OCI-LY7 (cell line): ENCODE results near the gene ZBED4. TPM values are rescaled to one million over a fixed set of nuclear protein-coding genes. Genes with fewer than 3 reads are reported as not detected.

Experiments used
- BruUV-seq: library from RNA; stranded (reverse); fragments of 400-500 nt; replicated peaks from 2 replicates; lab custom pipeline; 2021; lab: Mats Ljungman, UMichigan
- CTCF ChIA-PET: fragments of 300-600 bp; sonication (Branson Sonifier 250); formaldehyde crosslinking; loops from one replicate; lab custom pipeline; 2022; ENCODE audit warnings: antibody characterized with exemption; ENCODE audit not compliant: unreplicated experiment; lab: Charles Lee
- POLR2A ChIA-PET: fragments of 300-600 bp; sonication (Branson Sonifier 250); formaldehyde crosslinking; loops from one replicate; lab custom pipeline; 2022; ENCODE audit warnings: antibody characterized with exemption; lab: Charles Lee
- DNase-seq: peaks from one replicate; pipeline ENCODE4 v3.0.0-alpha.2; 2015; ENCODE audit warnings: low spot score
- H2AFZ ChIP-seq: fragments of 200-600 bp; sonication (generic), shearing (Covaris generic); 2 replicates; pipeline ENCODE4 v1.6.1; 2014; ENCODE audit warnings: mild to moderate bottlenecking, antibody characterized with exemption, low read length, moderate library complexity
- H3K27ac ChIP-seq: fragments of 200-600 bp; sonication (generic); 2 replicates; pipeline ENCODE4 v1.5.1; 2014; ENCODE audit warnings: mixed run types, low read depth, mild to moderate bottlenecking, moderate library complexity, low read length, inconsistent platforms; ENCODE audit not compliant: poor library complexity, severe bottlenecking
- H3K36me3 ChIP-seq: fragments of 200-600 bp; sonication (generic); 2 replicates; pipeline ENCODE4 v1.6.1; 2014; ENCODE audit warnings: mild to moderate bottlenecking, antibody characterized with exemption, low read length, moderate library complexity, mixed read lengths; ENCODE audit not compliant: insufficient read depth
- H3K4me1 ChIP-seq: fragments of 200-600 bp; sonication (generic); 2 replicates; pipeline ENCODE4 v1.5.1; 2014; ENCODE audit warnings: mild to moderate bottlenecking, low read length; ENCODE audit not compliant: insufficient read depth, poor library complexity, severe bottlenecking
- H3K4me2 ChIP-seq: fragments of 200-600 bp; sonication (generic); 2 replicates; pipeline ENCODE4 v1.6.1; 2014; ENCODE audit warnings: mild to moderate bottlenecking, low read length
- H3K4me3 ChIP-seq: fragments of 200-600 bp; sonication (generic); 2 replicates; pipeline ENCODE4 v1.5.1; 2014; ENCODE audit warnings: mild to moderate bottlenecking, low read depth, low read length; ENCODE audit not compliant: poor library complexity, severe bottlenecking
- H3K79me2 ChIP-seq: fragments of 200-600 bp; sonication (generic); 2 replicates; pipeline ENCODE4 v1.6.1; 2016; ENCODE audit warnings: low read depth, mild to moderate bottlenecking, low read length, moderate library complexity, mixed read lengths; ENCODE audit not compliant: insufficient read depth
- H3K9me2 ChIP-seq: fragments of 200-600 bp; sonication (generic); 2 replicates; pipeline ENCODE4 v1.6.1; 2016; ENCODE audit warnings: mild to moderate bottlenecking, low read length, mixed read lengths; ENCODE audit not compliant: insufficient read depth
- H3K9me3 ChIP-seq: fragments of 200-600 bp; sonication (generic); 2 replicates; pipeline ENCODE4 v1.6.1; 2014; ENCODE audit warnings: mild to moderate bottlenecking, mixed run types, low read length, mixed read lengths
- H4K20me1 ChIP-seq: fragments of 200-600 bp; sonication (generic); 2 replicates; pipeline ENCODE4 v1.6.1; 2014; ENCODE audit warnings: mild to moderate bottlenecking, antibody characterized with exemption, low read length, moderate library complexity, mixed read lengths; ENCODE audit not compliant: insufficient read depth
- EZH2phosphoT487 ChIP-seq: fragments of 200-600 bp; sonication (generic); IDR thresholded peaks from 2 replicates; pipeline ENCODE4 v1.6.1; 2018; ENCODE audit warnings: low read depth, borderline replicate concordance, mild to moderate bottlenecking, mixed run types, antibody characterized with exemption, low read length, moderate library complexity, mixed read lengths
- intact Hi-C: fragments of 100-400 bp; cut with micrococcal nuclease; formaldehyde crosslinking; loops from one replicate; pipeline ENCODE4 v1.10.0; 2022; ENCODE audit not compliant: unreplicated experiment
- total RNA-seq, 2 experiments: library from RNA; depleted of rRNA in 1 of 2; stranded (reverse); fragments of >200 nt in 1 of 2; shearing (Covaris generic) in 1 of 2; gene quantifications; 2 replicates each; pipeline ENCODE4 v1.2.3, GENCODE V29; 2014 to 2022
- TF ChIP-seq, protein P1 (sequence below): fragments of 200-600 bp; sonication (generic); conservative IDR thresholded peaks from 2 replicates; pipeline ENCODE4 v1.5.1; 2014; ENCODE audit warnings: mild to moderate bottlenecking, antibody characterized with exemption, low read length, moderate library complexity, mixed read lengths

Gene ZBED4
- total RNA-seq, 2 experiments from 2014 or later = 30.4 to 31.6 TPM

DNA sequence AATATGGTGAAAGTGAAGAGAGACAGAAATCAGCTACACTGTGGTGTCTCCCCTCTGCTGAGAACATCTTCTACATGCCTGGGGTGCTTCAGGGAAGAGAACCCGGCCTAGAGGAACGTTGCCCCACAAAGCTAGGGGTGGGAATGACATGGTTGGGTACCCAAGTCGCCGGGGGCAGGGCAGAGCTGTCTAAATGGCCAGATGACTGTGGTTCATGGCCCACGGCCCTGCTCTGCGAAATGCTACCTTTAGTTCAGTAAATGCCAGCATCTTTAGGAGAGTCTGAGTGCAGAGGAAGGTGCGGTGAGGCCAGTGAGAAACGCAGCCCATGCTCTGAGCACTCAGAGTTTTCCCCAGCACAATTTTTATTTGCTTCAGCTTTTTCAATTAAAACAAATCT, 38.8 kb upstream of the ZBED4 start:
- POLR2A ChIA-PET = no interaction called here
- H3K4me3 ChIP-seq = no peak overlapping the region
- BruUV-seq = no TSS peak
- peaks cover 11% of the 10 kb centered on the region; the same call in 1 of the 2 replicates for H4K20me1 ChIP-seq
- no peaks in the 10 kb centered on the region for H3K9me3 ChIP-seq
- H3K36me3 ChIP-seq = peaks cover 84% of the 10 kb centered on the region
- no peaks in the 10 kb centered on the region for H3K4me1 ChIP-seq
- DNase-seq = no peak
- CTCF ChIA-PET = no interaction called here
- intact Hi-C loops = no loop called here
- no peaks in the 10 kb centered on the region for H3K9me2 ChIP-seq
- H2AFZ ChIP-seq = no peak overlapping the region
- H3K27ac ChIP-seq = no peak overlapping the region
- no peak overlapping the region for H3K4me2 ChIP-seq
- TF ChIP-seq EZH2phosphoT487 = no peak
- TF ChIP-seq, protein P1, sequence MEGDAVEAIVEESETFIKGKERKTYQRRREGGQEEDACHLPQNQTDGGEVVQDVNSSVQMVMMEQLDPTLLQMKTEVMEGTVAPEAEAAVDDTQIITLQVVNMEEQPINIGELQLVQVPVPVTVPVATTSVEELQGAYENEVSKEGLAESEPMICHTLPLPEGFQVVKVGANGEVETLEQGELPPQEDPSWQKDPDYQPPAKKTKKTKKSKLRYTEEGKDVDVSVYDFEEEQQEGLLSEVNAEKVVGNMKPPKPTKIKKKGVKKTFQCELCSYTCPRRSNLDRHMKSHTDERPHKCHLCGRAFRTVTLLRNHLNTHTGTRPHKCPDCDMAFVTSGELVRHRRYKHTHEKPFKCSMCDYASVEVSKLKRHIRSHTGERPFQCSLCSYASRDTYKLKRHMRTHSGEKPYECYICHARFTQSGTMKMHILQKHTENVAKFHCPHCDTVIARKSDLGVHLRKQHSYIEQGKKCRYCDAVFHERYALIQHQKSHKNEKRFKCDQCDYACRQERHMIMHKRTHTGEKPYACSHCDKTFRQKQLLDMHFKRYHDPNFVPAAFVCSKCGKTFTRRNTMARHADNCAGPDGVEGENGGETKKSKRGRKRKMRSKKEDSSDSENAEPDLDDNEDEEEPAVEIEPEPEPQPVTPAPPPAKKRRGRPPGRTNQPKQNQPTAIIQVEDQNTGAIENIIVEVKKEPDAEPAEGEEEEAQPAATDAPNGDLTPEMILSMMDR = no peak
- H3K79me2 ChIP-seq = peaks cover 88% of the 10 kb centered on the region

DNA sequence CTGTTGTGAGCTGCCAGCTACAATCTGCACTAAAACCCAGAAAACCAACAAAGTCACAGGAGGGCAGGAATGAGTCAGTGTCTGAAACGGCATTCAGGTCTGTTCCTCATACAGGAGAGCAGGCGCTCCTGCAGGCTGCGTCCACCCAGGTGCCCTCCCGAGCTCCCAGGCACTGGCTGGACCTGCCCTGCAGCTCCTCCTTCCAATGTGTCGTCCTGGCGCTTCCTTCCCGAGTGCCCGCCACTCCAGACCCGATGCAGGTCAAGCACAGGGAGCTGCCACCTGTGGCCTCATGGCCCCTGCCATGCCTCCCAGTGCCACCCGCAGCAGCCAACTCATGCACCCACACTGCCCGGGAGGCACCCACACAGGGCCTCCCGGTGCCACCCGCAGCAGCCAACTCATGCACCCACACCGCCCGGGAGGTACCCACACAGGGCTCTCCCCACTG, 38.0 kb upstream of the ZBED4 start:
- no peak for DNase-seq
- BruUV-seq = no TSS peak
- H3K4me2 ChIP-seq = no peak overlapping the region
- no peaks in the 10 kb centered on the region for H3K9me3 ChIP-seq
- no peak overlapping the region for H3K4me3 ChIP-seq
- peaks cover 87% of the 10 kb centered on the region for H3K36me3 ChIP-seq
- peaks cover 88% of the 10 kb centered on the region for H3K79me2 ChIP-seq
- TF ChIP-seq EZH2phosphoT487 = no peak
- TF ChIP-seq, protein P1 = no peak
- POLR2A ChIA-PET = no interaction called here
- no peak overlapping the region for H2AFZ ChIP-seq
- peaks cover 7% of the 10 kb centered on the region; the same call in 1 of the 2 replicates for H4K20me1 ChIP-seq
- CTCF ChIA-PET = no interaction called here
- no peaks in the 10 kb centered on the region for H3K9me2 ChIP-seq
- intact Hi-C loops = no loop called here
- H3K27ac ChIP-seq = no peak overlapping the region
- H3K4me1 ChIP-seq = no peaks in the 10 kb centered on the region

DNA sequence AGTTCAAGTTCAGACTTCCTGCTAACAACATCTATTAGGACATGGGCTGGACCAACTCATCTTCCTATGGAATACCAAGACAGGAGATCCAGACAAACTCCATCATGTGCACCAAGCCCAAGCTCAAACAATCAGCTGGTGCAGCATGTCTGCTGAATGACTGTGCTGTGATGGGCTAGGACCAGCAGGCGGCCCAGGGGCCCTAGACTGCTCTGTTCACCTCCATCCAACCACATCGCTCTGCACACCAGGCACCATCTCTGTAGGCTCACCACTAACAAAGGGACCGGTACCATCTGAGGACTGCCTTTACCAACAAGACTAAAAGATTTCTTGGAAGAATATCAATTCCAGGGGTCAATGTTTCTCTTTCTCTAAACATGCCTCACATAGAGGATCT, 36.3 kb upstream of the ZBED4 start:
- ChIA-PET CTCF (no interaction called here), POLR2A (no interaction called here)
- no peak overlapping the region for H3K4me2 ChIP-seq
- no peak overlapping the region for H3K27ac ChIP-seq
- no TSS peak for BruUV-seq
- peaks cover 88% of the 10 kb centered on the region for H3K79me2 ChIP-seq
- no peaks in the 10 kb centered on the region for H3K9me2 ChIP-seq
- H3K9me3 ChIP-seq = no peaks in the 10 kb centered on the region
- no peak overlapping the region for H2AFZ ChIP-seq
- DNase-seq = no peak
- H3K4me1 ChIP-seq = no peaks in the 10 kb centered on the region
- intact Hi-C loops = no loop called here
- no peak for TF ChIP-seq EZH2phosphoT487
- TF ChIP-seq, protein P1 = no peak
- no peak overlapping the region for H3K4me3 ChIP-seq
- H3K36me3 ChIP-seq = peaks cover 93% of the 10 kb centered on the region
- H4K20me1 ChIP-seq = no peaks in the 10 kb centered on the region; the same call in 1 of the 2 replicates
